Stimulated activated naive CD4-positive, alpha-beta T cell (primary cell): Measurements from ENCODE around the gene CCNL2.

Source experiments
- DNase-seq, 6 experiments: peaks; one replicate each; lab custom pipeline; 2025; lab: John Stamatoyannopoulos, UW

Gene CCNL2

GRCh38 chr1:1356166-1356795, 42.9 kb downstream of the CCNL2 start:
- DNase-seq = no peak

GRCh38 chr1:1355416-1355815, 43.7 kb downstream of the CCNL2 start:
- no peak for DNase-seq

GRCh38 chr1:1354271-1355247, 44.6 kb downstream of the CCNL2 start:
- peak in 2 of 6 experiments; percentile 21 to 43 for DNase-seq

- peak in 1 of 6 experiments; percentile 35 for DNase-seq
Measured at GRCh38 chr1:1353389-1354151, 45.6 kb downstream of the CCNL2 start.

GRCh38 chr1:1352786-1353388, 46.2 kb downstream of the CCNL2 start:
- DNase-seq = no peak

GRCh38 chr1:1351511-1352427, 47.4 kb downstream of the CCNL2 start:
- no peak for DNase-seq

- peak; percentile 51 to 80 (median 71) for DNase-seq
Measured at GRCh38 chr1:1349256-1350012, 49.7 kb downstream of the CCNL2 start, which contains the start of gene DVL1. Gene DVL1, minus strand, starts transcription at chr1:1349418. Its CDS starts 353 bp downstream, at chr1:1349065.

GRCh38 chr1:1348420-1349255, 50.5 kb downstream of the CCNL2 start:
- DNase-seq = no peak

GRCh38 chr1:1347663-1348419, 51.3 kb downstream of the CCNL2 start:
- no peak for DNase-seq

- no peak for DNase-seq
Measured at GRCh38 chr1:1347026-1347595, 52.0 kb downstream of the CCNL2 start.

- no peak for DNase-seq
Measured at GRCh38 chr1:1346501-1346890, 52.6 kb downstream of the CCNL2 start.

GRCh38 chr1:1345860-1346500, 53.2 kb downstream of the CCNL2 start:
- no peak for DNase-seq

GRCh38 chr1:1345384-1345783, 53.8 kb downstream of the CCNL2 start:
- DNase-seq = no peak

- DNase-seq = no peak
Measured at GRCh38 chr1:1344655-1345361, 54.3 kb downstream of the CCNL2 start.

- DNase-seq = no peak
Measured at GRCh38 chr1:1343811-1344421, 55.2 kb downstream of the CCNL2 start.

GRCh38 chr1:1342584-1343115, 56.5 kb downstream of the CCNL2 start:
- DNase-seq = no peak
